HTERT RPE-1 (cell line): Measurements from ENCODE around the gene PITPNM1.
"Not testable (repeated sequence)": the region's sequence is repeated elsewhere in the genome, so short reads cannot be mapped to it uniquely, and the experiment has no call there.

ENCODE experiments used
- in situ Hi-C: fragments of 300-500 bp; cut with MboI; formaldehyde crosslinking; loops from 4 replicates; pipeline ENCODE4 v1.14.3; 2020; ENCODE audit warnings: low sequenced_read_pairs

Gene PITPNM1

GRCh38 chr11:67468056-67468455, 37.1 kb downstream of the PITPNM1 start:
- in situ Hi-C loops: no loop called here

GRCh38 chr11:67466962-67467771, 38.0 kb downstream of the PITPNM1 start:
- in situ Hi-C loops: no loop called here

- in situ Hi-C loops: no loop called here
Observed at GRCh38 chr11:67466367-67466766, 38.8 kb downstream of the PITPNM1 start.

- in situ Hi-C loops: not testable (repeated sequence)
Observed at GRCh38 chr11:67465530-67465929, 39.6 kb downstream of the PITPNM1 start.

GRCh38 chr11:67465189-67465510, 40.0 kb downstream of the PITPNM1 start:
- in situ Hi-C loops: no loop called here

- in situ Hi-C loops: no loop called here
Observed at GRCh38 chr11:67464411-67465188, 40.6 kb downstream of the PITPNM1 start.

GRCh38 chr11:67463680-67464410, 41.3 kb downstream of the PITPNM1 start:
- in situ Hi-C loops: no loop called here

GRCh38 chr11:67463186-67463585, 42.0 kb downstream of the PITPNM1 start:
- in situ Hi-C loops: no loop called here

- in situ Hi-C loops: no loop called here
Observed at GRCh38 chr11:67458266-67458665, 46.9 kb downstream of the PITPNM1 start.

GRCh38 chr11:67457453-67457852, 47.7 kb downstream of the PITPNM1 start:
- in situ Hi-C loops: no loop called here

GRCh38 chr11:67456068-67456705, 49.0 kb downstream of the PITPNM1 start:
- in situ Hi-C loops: no loop called here

- in situ Hi-C loops: no loop called here
Observed at GRCh38 chr11:67455054-67455453, 50.1 kb downstream of the PITPNM1 start, which contains the start of gene CABP4. Gene CABP4 (plus strand): TSS chr11:67455354. CDS start chr11:67455424, 70 bp downstream.

GRCh38 chr11:67453816-67454732, 51.1 kb downstream of the PITPNM1 start:
- in situ Hi-C loops: no loop called here

GRCh38 chr11:67452141-67452952, 52.8 kb downstream of the PITPNM1 start, which contains the start of gene GPR152:
Gene GPR152 (minus strand): TSS chr11:67452729. CDS start chr11:67452724, 5 bp downstream.
- in situ Hi-C loops: no loop called here

- in situ Hi-C loops: no loop called here
Observed at GRCh38 chr11:67451658-67451976, 53.5 kb downstream of the PITPNM1 start.

GRCh38 chr11:67450796-67451657, 54.1 kb downstream of the PITPNM1 start:
- in situ Hi-C loops: no loop called here

- in situ Hi-C loops: no loop called here
Observed at GRCh38 chr11:67449116-67449844, 55.9 kb downstream of the PITPNM1 start.

GRCh38 chr11:67448220-67448609, 56.9 kb downstream of the PITPNM1 start:
- in situ Hi-C loops: no loop called here
